ENCODE measurements around the gene TCF7L1.

The TCF7L1 gene

DNA sequence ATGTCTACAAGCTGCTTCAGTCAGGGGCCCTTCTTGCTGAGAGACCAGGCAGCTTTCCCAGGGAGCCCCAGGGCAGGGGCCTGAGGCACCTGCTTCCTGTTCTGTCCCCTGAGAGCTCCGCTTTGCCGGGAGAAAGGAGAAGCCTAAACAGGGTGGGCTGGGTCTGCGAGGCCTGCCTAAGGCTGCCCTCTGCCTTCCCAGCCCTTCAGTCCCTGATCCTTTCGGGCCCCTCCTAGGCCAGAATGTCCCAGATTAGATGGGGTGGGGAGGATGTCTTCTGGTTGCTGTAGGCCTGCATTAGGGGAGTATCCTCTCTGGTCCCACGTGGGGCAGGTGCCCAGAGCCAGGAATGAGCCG, 122.2 kb downstream of the TCF7L1 start:
- DNase-seq (ENCODE audit: low read depth): no peak

DNA sequence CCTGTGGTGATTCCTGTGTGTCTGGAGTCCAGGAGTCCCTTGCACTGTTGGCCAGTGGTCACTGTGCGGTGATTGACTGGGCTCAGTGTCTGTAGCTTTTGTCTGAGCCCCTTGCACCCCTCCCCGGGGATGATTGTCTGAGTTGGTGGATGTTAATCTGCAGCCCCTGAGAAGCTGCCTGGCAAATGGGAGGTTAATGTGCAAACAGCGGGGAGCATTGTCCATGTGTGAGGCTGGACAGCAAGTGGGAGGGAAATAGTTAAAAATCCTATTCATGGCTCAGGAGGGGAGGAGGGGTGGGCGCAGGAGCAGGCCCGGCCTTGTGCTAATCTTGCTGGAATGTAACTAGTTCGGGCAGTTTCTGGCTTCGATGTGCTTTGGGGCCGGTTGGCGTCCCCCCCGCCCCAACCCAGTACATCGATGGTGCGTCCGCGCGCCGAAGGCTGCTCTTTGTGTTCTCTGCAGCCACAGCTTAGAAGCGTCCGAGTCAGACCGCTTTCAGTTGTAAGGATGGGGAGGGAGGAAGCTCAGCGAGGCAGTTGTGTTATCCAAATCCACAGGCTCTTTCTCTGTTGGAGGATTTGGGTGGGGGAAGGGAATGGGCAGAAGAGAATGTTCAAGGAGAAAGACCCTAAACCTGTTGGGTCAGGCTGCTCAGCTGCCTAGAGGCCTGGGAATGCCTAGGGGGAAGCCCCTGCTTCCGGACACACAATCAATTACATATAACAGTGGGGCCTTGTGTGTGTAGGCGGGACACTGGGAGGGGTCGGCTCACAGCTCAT, 122.8 kb downstream of the TCF7L1 start:
- no peak for DNase-seq (ENCODE audit: low read depth)

DNA sequence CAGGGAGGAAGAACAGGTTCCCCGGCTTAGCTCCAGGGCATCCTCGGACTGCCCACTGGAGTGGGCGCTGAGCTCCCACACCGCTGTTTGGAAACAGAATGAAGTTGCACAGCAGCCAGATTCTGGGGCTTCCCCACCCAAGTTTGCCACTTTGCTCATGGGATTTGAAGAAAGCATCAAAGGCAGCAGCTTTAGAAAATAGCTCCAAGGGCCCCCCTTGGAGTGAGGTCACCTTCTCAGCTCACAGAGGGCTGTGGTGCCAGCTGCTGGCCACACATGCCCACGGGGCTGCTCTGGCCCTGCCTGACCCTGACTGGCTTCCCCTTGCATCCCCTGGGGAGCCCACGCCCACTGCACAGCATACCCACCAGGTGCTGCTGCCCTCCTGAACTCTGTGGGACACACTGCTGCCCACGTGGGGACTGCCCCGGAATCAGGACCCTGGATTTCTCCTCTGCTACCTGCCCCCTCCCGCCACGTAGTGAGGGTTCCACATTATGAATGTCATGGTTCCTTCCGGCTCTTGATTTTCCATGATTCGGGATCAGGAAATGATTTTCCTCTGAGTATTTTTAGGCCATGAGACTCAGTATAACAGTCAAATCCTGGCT, 124.3 kb downstream of the TCF7L1 start:
- DNase-seq (ENCODE audit: low read depth): no peak

DNA sequence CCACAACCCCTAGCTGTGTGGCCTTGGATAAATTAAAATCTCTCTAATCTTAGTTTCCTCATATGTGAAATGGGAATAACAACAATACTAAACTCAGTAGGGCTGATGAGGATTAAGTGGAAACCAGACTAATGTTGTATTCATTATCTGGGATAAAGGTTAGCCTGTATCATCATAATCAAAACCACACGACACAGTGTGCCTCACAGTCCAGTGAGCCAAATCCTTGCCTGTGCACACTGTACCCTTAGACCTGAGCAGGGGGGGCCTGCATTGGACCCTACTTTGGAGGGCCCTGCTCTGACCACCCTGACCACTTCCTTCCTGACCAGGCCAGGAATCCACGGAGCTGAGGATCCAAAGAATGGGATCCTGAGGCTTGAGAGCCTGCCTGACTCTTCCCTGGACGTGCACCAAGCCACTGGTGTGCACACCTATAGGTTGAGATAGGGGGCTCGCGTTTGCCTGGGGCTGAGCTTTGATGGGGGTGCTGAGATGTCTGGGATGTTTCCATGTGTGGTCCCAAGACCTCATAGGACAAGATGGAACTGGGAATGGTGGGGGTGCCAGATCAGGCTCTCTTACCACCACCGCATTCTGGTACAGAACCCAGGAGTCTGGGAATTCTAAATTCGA, 124.9 kb downstream of the TCF7L1 start:
- no peak for DNase-seq (ENCODE audit: low read depth)

DNA sequence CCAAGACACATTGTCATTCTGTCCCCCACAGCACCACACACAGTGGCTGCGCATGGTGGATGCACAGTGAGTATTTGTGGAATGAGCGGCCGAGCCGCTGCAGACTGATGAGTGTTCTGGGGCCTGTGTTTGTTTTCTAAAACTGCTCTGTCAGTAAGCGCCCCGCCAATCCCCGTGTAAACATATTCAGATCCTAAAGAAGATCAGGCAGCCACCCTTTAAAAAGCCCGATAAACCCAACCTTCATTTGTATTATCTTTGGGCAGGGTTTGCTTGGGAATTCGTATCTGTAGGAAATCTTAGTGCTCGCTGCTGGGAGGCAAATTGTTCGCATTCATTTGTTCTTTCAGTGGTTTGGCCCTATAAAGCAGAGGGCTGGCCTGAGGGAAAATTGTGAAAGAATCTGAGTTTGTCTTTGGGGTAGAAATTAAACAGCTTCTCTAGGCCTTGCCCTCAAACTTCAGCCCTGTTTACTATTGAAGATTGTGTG, 126.0 kb downstream of the TCF7L1 start:
- no peak for DNase-seq (ENCODE audit: low read depth)

DNA sequence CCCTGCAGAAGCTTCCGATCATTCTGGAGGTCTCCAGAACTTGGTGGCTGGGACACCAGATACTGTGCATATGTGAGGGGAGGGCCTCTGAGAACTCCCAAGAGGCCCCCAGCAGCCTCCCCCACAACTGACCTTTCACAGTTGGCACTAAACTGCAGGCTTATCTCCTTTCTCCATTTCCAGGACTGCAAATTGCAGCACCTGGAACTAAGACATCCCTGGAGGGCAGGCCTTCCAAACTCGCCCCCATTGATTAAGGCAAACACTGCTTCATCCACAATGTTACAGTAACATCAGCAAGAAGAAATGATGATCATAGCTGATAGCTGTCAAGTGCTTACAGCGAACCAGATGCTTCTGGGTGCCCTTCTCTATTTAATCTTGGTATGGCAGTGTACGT, 126.7 kb downstream of the TCF7L1 start:
- DNase-seq (ENCODE audit: low read depth): no peak

DNA sequence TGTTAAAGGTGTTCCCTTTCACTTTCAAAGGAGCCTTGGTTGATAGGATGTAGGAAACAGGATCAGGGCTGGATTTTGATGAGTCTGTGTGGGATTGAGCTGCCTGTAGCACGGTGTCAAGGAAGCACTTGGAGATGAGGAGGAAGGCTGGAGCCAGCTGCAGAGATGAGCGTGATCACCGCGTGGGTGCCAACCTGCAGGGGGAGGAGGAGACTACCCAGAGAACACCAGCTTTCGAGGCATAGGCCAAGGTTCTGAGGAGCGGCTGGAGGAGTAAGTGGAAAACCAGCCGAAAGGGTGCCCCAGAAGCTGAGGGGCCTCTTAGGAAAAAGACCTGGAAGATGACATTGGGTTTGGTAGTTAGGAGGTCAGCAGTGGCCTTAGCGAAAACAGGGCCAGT, 130.4 kb downstream of the TCF7L1 start:
- no peak for DNase-seq (ENCODE audit: low read depth)

DNA sequence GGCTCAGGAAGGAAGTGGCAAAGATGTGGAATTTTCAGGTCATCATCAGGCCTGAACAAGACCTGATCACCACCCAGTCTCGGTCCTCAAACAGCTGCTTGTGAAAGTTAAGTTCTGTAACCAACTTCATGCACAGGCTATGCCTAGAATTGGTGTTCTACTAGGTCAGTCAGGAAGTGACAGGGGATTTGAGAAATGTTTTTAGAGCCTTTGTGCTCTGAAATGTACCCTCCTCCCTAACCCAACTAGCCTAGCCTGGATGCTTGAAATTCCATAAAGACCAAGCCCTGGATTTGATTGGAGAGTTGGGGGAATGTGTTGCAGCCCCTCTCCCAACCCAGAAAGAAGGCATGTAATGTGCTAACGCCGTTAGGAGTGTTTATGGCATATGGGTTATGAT, 131.3 kb downstream of the TCF7L1 start:
- DNase-seq (ENCODE audit: low read depth): no peak

DNA sequence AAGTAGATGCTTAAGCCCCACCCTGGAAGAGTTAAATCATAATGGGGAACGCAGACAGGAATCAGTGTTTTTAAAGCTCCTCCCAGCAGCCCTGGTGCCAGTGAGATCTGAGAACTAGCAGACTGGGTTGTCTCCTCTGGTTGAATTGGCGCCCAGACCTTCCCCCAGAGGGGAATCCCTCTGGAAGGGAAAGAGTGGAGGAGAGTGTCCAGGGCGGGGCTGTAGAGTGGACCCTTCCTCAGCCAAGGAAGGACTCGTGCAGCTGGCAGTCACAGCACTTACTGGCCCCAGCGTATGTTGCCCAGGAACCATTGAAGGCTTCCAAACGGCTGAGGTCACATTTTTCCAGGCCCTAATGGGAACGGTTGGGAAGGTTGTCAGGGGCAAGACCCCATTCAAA, 132.1 kb downstream of the TCF7L1 start:
- no peak for DNase-seq (ENCODE audit: low read depth)

DNA sequence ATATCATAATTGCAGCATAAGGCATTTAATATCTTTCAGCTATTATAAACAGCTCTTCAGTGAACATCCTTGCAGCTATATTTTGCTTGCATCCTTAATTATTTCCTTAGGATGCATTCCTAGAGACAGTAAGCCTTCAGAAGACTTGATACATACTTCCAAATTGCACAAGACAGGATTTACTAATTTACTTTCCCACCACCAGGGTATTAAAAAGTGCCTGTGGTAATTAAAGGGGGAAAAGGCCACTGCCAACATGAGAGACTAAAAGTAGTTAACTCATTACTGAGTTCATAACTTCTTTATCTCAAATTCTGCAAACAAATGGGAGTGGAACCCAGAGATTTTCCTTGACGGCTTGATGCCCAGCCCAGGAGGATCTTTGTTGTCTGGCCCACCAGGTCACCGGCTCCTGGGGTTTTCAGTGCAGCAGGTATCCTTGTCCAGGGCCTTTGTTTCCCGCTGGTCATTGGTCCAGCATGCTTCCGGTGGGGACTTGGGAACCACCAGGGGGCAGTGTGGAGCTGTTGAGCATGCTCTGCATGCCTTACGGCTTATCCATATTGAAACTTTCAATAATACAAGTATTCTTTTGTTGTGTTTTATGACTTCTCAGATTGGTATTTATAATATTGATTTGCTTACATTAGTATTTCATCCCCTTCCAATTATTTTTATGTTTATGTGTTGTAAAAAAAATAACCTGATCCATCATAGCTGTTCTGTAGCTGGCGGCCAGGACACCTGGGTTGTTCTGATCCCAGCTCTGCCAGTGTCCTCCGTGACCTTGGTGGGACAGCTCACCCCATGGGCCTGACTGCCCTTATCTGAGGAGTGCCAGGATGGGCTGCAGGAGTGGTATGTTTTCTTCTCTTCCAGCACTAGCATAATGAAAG, 133.2 kb downstream of the TCF7L1 start:
- DNase-seq (ENCODE audit: low read depth): peak; percentile 52

DNA sequence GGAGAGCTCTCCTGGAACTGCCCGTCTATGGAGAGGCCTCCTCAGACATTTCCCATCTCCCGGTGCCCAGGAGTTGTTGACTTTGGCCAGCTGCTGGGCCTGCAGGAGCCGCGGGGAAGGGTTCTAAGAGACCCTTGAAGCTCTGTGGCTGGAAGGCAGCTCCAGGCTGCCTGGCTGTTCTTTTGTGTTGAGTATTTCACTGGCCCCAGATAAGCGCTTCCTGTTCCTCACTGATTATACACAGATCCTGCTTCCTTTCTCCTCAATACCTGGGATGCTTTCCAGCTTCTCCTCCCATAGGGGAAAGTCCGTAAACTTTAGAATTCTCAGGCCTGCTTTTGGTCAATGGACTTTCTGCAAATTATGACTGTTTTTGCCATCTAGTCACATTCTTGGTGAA, 136.8 kb downstream of the TCF7L1 start:
- no peak for DNase-seq (ENCODE audit: low read depth)

DNA sequence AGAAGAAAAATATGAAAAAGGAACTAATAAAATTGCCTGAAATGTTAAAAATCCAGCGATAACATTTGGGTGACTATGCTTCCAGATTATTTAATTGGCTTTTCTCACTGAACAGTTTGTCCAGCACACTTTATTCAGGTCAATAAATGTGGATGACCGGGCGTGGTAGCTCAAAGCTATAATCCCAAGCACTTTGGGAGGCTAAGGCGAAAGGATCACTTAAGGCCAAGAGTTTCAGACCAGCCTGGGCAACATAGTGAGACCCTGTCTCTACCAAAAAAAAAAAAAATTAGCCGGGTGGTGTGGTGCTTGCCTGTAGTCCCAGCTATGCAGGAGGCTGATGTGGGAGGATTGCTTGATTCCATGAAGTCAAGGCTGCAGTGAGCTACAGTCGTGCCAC, 139.2 kb downstream of the TCF7L1 start:
- DNase-seq (ENCODE audit: low read depth): no peak

DNA sequence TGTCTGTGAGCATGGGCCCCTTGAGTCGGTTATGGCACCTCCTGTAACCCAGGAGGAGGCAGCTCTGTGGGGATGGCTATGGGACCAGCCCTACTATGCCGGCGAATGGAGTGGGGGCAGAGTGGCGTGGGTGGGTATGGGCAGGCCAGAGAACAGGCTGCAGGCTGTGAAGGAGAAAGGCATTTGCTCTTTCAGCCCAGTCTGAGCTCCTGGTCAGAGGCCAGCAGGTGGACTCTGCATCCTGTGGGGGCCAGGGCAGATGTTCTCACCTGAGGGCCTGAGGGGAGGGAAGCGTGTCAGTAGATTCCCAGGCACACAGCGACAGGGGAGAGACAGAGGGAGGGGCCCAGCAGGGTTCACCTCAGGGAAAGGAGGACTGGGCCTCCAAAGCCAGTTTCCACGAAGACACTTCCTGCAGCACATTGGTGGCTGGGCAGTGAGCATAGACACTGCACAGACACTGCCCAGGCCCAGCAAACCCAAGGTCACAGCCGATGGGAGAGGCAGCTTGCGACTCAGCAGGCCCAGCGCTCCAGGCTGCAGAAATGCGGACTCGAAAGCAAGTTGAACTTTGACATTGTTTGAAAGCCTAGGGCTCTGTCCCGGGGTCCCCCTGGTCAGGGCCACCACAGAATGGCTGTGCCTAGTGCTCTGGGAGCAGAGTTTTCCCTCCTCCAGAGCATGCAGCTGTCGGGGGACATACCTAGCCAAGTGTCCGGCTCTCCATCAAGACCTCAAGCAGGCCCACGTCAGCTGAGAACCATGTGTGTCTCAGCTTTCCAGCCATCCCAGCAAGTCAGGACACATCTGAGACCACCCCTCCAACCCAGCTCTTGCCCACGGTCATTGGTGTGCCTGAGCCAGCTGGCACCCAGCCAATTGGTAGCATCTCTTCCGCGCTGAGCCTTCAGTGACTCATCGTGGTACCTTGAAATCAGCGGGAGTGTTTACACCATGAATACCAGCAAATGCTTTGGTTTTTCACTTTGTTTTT, 140.8 kb downstream of the TCF7L1 start:
- no peak for DNase-seq (ENCODE audit: low read depth)

DNA sequence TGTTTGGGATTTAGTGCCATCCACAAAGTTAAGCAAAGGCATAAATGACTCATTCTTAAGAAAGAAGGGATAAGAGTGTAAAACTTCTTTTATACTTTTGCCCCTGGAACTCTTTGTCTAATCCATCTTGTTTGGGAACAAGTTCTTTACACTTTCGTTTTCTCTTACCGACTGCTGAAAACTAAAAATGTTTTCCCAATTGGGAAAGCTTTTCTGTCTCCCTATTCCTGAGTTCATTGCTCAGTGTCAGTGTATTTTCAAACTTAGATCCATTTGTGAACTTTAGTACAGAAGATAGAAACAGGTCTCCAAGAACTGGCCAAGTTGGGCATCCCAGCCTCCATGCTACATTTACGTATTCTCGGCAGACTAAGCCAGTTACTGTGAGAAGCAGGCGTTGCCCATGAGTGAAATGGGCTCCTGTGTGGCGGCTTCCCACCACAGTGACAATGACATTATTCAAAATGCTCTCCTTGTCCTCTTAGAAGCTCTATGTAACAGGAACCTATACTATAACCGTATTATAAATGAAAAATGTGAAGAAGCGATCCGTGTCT, 142.9 kb downstream of the TCF7L1 start:
- no peak for DNase-seq (ENCODE audit: low read depth)

DNA sequence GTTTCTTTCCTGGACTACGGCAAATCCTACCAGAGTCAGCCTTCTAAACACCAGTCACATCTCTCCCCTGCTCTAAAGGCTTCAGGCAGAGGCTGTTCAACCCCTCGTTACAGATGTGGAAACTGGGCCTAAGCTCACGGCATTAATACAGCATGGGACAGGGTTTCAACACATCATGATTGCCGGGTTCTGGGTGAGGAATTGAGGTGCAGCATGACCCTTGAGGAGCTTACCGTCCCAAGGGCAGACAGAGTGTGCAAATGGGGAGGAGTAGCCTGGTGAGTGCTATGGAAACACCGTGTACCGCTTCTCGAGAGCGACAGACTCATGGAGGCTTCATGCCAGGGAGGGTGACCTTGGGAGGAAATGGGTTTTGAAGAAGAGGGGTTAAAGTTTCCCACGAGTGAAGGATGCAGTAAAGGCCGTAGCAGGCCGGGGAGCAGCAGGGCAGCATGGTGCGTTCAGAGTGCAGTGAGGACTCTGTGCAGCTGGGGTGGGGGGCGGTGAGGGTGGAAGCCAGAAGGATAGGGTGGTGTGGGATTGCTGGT, 143.5 kb downstream of the TCF7L1 start:
- no peak for DNase-seq (ENCODE audit: low read depth)

DNA sequence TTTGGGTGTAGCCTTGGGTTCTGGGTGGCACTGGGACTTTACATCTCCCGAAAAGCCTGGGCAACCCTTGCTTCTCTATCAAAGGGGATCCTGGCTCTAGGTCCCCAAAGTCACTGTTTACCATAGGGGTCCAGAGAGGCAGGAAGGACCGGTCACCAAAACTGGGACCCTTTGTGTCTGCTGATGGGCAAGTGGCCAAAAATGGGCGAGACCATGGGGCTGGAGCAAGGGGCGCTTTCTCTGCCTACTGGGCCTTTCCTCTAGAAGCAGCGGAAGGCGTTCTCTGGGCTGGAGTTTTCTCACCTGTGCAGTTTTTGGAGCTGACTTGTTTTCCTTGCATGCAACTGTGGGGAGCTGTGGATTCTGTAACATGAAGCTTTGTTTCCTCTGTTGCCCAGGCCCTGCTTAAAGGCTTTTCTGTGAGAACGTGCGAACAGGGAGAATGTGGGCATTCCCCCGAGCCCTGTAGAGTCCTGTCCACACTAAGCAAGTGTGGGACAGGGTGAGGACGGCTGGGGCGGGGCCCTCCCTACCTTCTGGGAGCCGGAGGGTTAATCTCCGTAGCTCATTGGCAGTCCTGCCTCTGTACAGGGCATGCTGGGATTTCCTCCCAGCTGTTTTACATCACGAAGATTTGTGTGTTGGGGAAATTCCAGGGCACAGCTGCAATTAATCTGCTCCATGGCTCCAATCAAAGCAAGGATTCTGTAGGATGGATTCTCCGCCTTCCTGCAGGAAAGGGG, 144.4 kb downstream of the TCF7L1 start:
- DNase-seq (ENCODE audit: low read depth): no peak

DNA sequence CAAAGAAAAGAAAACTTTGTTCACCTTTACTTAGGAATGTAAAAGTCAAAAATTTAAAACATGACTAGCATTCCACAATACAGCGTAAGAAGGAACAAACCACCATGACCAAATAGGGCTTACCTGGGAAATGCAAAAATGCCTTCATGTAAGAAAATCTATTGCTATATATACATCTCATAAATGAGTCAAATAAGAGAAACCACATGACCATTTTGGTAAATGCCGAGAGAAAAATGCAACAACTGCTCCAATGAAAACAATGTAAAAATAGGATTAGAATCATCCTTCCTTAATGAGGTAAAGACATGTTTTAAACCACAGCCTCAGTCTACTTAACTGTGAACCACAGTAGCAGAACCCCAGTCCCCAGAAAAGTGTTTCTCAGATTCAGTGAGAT, 145.2 kb downstream of the TCF7L1 start:
- DNase-seq (ENCODE audit: low read depth): no peak

DNA sequence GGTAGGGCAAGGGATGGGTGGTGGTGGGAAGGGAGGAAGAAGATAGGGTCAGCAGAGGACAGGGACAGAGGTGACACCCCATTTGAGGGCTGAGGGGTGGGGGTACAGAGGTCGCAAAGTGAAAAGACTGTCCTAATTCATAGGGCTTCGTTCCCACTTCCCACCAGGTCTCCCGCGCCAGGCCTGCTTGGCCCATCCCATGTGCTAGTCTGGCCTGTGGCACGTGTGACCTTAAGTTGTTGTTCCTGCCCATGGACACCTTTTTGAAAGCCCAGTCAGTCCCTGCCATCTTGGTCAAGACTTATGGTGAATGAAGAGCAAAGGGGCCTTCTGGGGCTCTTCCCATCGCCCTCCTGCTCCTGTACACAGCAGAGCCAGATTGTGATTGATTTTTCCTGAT, 148.4 kb downstream of the TCF7L1 start:
- DNase-seq (ENCODE audit: low read depth): no peak

DNA sequence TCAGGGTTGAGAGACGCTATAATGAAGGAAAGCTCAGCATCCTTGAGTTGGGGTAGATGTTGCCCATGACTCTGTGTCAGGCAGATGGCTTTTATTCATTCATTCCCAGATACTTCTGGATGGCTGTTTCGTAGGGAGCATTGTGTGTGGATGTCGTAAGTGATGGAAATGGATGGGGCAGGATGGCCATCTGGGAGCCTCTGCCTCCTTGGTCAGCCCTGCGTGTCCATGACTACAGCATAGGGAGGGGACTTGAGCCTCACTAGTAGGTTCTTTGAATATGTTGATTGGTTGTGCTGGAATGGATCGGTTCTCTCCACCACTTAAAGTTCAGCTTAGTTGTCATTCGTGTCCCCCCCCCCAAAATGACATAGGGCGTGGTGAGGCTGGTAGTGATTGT, 149.7 kb downstream of the TCF7L1 start:
- DNase-seq (ENCODE audit: low read depth): no peak

DNA sequence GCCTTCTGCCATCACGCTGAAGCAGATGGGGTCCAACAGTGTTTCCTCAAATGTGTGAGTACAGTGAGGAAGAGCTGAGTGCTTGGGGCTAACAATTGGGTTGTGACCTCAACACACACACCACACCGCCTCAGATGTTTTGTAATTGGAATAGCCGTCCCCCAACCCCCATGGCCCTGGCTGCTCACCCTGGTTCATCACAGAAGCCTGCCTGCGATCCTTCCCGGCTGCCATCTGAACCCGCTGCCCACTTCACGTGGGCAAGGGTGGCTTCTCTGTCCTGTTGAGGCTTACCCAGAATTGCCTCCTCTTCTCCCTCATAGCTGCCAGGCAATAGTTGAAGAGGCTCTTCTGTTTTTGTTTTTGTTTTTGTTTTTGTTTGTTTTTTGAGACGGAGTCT, 150.4 kb downstream of the TCF7L1 start:
- no peak for DNase-seq (ENCODE audit: low read depth)
